H9 (cell line): ENCODE measurements around the gene KRTAP27-1. TPM values are rescaled to one million over a fixed set of nuclear protein-coding genes. Genes with fewer than 3 reads are reported as not detected.

Experiments
- DNase-seq: peaks from one replicate; pipeline ENCODE4 v3.0.0-alpha.2; 2017
- H2AFZ ChIP-seq: one replicate; pipeline ENCODE4 v1.6.1; 2013; ENCODE audit warnings: mild to moderate bottlenecking, low read length, control low read depth, moderate library complexity
- H2AK5ac ChIP-seq: 2 replicates; pipeline ENCODE4 v1.6.1; 2013; ENCODE audit warnings: low read length, control low read depth, mixed read lengths; ENCODE audit not compliant: insufficient read length
- H2BK120ac ChIP-seq: one replicate; pipeline ENCODE4 v1.6.1; 2013; ENCODE audit warnings: low read depth, mild to moderate bottlenecking, low read length, control low read depth, inconsistent platforms; ENCODE audit not compliant: poor library complexity, severe bottlenecking
- H2BK12ac ChIP-seq: 2 replicates; pipeline ENCODE4 v1.6.1; 2013; ENCODE audit warnings: low read length, control low read depth, mixed read lengths, low read depth; ENCODE audit not compliant: insufficient read length
- H2BK15ac ChIP-seq: 2 replicates; pipeline ENCODE4 v1.6.1; 2013; ENCODE audit warnings: low read depth, low read length, control low read depth
- H2BK20ac ChIP-seq: one replicate; pipeline ENCODE4 v1.6.1; 2013; ENCODE audit warnings: low read depth, mild to moderate bottlenecking, low read length, control low read depth, inconsistent platforms; ENCODE audit not compliant: poor library complexity, severe bottlenecking
- H2BK5ac ChIP-seq: 2 replicates; pipeline ENCODE4 v1.6.1; 2013; ENCODE audit warnings: low read length, control low read depth, mixed read lengths; ENCODE audit not compliant: insufficient read length
- H3K14ac ChIP-seq: 2 replicates; pipeline ENCODE4 v1.6.1; 2013; ENCODE audit warnings: low read length, control low read depth; ENCODE audit not compliant: insufficient read depth
- H3K18ac ChIP-seq: 2 replicates; pipeline ENCODE4 v1.6.1; 2013; ENCODE audit warnings: low read depth, mild to moderate bottlenecking, mixed read lengths, low read length, control low read depth; ENCODE audit not compliant: insufficient read length
- H3K23ac ChIP-seq: 2 replicates; pipeline ENCODE4 v1.6.1; 2013; ENCODE audit warnings: low read length, control low read depth, mixed read lengths, low read depth; ENCODE audit not compliant: insufficient read length
- H3K23me2 ChIP-seq: 2 replicates; pipeline ENCODE4 v1.6.1; 2013; ENCODE audit warnings: low read depth, mild to moderate bottlenecking, mixed read lengths, low read length, control low read depth; ENCODE audit not compliant: insufficient read length, poor library complexity, severe bottlenecking
- H3K27ac ChIP-seq: 2 replicates; pipeline ENCODE4 v1.5.1; 2013; ENCODE audit warnings: low read length, control low read depth, mixed read lengths, low read depth; ENCODE audit not compliant: insufficient read length
- H3K27me3 ChIP-seq: 2 replicates; pipeline ENCODE4 v1.6.1; 2013; ENCODE audit warnings: low read length, control low read depth, inconsistent platforms; ENCODE audit not compliant: insufficient read depth
- H3K4ac ChIP-seq: 2 replicates; pipeline ENCODE4 v1.6.1; 2013; ENCODE audit warnings: low read depth, mild to moderate bottlenecking, control low read depth, inconsistent platforms, low read length, moderate library complexity
- H3K4me1 ChIP-seq: 2 replicates; pipeline ENCODE4 v1.6.1; 2013; ENCODE audit warnings: low read length, control low read depth, inconsistent platforms; ENCODE audit not compliant: insufficient read depth
- H3K4me2 ChIP-seq: 2 replicates; pipeline ENCODE4 v1.6.1; 2013; ENCODE audit warnings: low read length, control low read depth, mixed read lengths; ENCODE audit not compliant: insufficient read length, insufficient read depth
- H3K56ac ChIP-seq: 2 replicates; pipeline ENCODE4 v1.6.1; 2013; ENCODE audit warnings: low read depth, mild to moderate bottlenecking, mixed read lengths, low read length, control low read depth; ENCODE audit not compliant: insufficient read length
- H3K79me1 ChIP-seq: 2 replicates; pipeline ENCODE4 v1.6.1; 2013; ENCODE audit warnings: low read depth, mild to moderate bottlenecking, moderate library complexity, low read length, control low read depth, inconsistent platforms; ENCODE audit not compliant: insufficient read depth, poor library complexity, severe bottlenecking
- H3K79me2 ChIP-seq: 2 replicates; pipeline ENCODE4 v1.6.1; 2013; ENCODE audit warnings: low read length, control low read depth, inconsistent platforms; ENCODE audit not compliant: insufficient read depth
- H3K9ac ChIP-seq: 2 replicates; pipeline ENCODE4 v1.6.1; 2013; ENCODE audit warnings: low read length, control low read depth, mixed read lengths; ENCODE audit not compliant: insufficient read length; ENCODE audit errors: extremely low read depth
- H3K9me3 ChIP-seq: one replicate; pipeline ENCODE4 v1.6.1; 2013; ENCODE audit warnings: low read depth, low read length, inconsistent platforms; ENCODE audit not compliant: control insufficient read depth
- H3T11ph ChIP-seq: one replicate; pipeline ENCODE4 v1.6.1; 2013; ENCODE audit warnings: mild to moderate bottlenecking, low read length, control low read depth, inconsistent platforms
- H4K20me1 ChIP-seq: one replicate; pipeline ENCODE4 v1.6.1; 2013; ENCODE audit not compliant: control insufficient read depth, insufficient read length, insufficient read depth
- H4K5ac ChIP-seq: 2 replicates; pipeline ENCODE4 v1.6.1; 2013; ENCODE audit warnings: low read depth, mild to moderate bottlenecking, mixed read lengths, low read length, control low read depth; ENCODE audit not compliant: insufficient read length
- H4K8ac ChIP-seq: replicated peaks from 2 replicates; pipeline ENCODE4 v1.6.1; 2013; ENCODE audit warnings: low read length, control low read depth, mixed read lengths, low read depth; ENCODE audit not compliant: insufficient read length
- H4K91ac ChIP-seq: 2 replicates; pipeline ENCODE4 v1.6.1; 2013; ENCODE audit warnings: low read depth, mild to moderate bottlenecking, moderate library complexity, mixed read lengths, low read length, control low read depth; ENCODE audit not compliant: insufficient read length
- H3K27ac Mint-ChIP-seq, 3 experiments: 2 replicates in 2 of 3; 3 replicates in 1 of 3; pipeline ENCODE4 v1.8.0; 2020 to 2021; ENCODE audit warnings: mixed read lengths in 3 of 3, mild to moderate bottlenecking in 1 of 3, moderate library complexity in 1 of 3
- H3K27me3 Mint-ChIP-seq: 2 replicates; pipeline ENCODE4 v1.8.0; 2021; ENCODE audit warnings: low read depth, mild to moderate bottlenecking, moderate library complexity, mixed read lengths
- H3K36me3 Mint-ChIP-seq, 3 experiments: 2 replicates in 2 of 3; 3 replicates in 1 of 3; pipeline ENCODE4 v1.8.0; 2020 to 2021; ENCODE audit warnings: low read depth in 3 of 3, mixed read lengths in 3 of 3; ENCODE audit not compliant: insufficient read depth in 1 of 3
- H3K4me1 Mint-ChIP-seq, 2 experiments: 2 replicates each; pipeline ENCODE4 v1.8.0; 2020; ENCODE audit warnings: mixed read lengths in 2 of 2
- H3K4me3 Mint-ChIP-seq, 2 experiments: 2 replicates in 1 of 2; 3 replicates in 1 of 2; pipeline ENCODE4 v1.8.0; 2020 to 2021; ENCODE audit warnings: mild to moderate bottlenecking in 2 of 2, mixed read lengths in 2 of 2, moderate library complexity in 1 of 2
- H3K9me3 Mint-ChIP-seq, 2 experiments: 2 replicates in 1 of 2; 3 replicates in 1 of 2; pipeline ENCODE4 v1.8.0; 2020; ENCODE audit warnings: mild to moderate bottlenecking in 2 of 2, mixed read lengths in 2 of 2, moderate library complexity in 1 of 2
- WGBS: extraction: QIAGEN DNeasy Blood & Tissue Kit; methylation state at CpG from one replicate; pipeline ENCODE4 v1.1.7; 2013; ENCODE audit warnings: missing lambda C conversion rate, low lambda C conversion rate, mixed read lengths; ENCODE audit not compliant: insufficient read length; ENCODE audit errors: extremely low coverage; 5-methylcytosine and 5-hydroxymethylcytosine counted together
- total RNA-seq: library from RNA; stranded (reverse); gene quantifications from 2 replicates; pipeline ENCODE4 v1.2.1, GENCODE V29; 2021
- TF ChIP-seq, protein P1 (sequence below): fragments of 200-600 bp; sonication (generic); conservative IDR thresholded peaks from 3 replicates; pipeline ENCODE4 v1.8.0; 2021; ENCODE audit warnings: antibody characterized with exemption, mild to moderate bottlenecking

Gene KRTAP27-1
- total RNA-seq, 1 experiment from 2014 or later: not detected

DNA sequence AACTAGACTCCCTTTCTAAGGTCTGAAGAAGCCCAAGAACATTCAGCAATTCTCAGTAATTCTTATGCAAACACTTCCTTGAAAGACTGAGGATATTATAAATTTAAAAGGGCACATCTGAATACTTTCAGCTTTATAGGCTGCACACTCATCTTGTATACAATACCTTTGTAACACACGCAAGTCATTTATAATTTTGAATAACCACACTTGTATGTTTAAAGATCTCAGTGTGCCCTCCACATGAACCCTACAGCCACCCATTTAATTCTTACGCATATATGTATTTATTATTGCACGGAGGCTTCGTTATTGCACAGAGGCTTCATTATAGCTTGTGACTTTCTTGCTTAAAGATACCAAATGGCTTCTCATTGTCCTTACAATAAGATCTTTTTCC lies 1.2 kb upstream of the KRTAP27-1 start:
- H3K9ac ChIP-seq: no peak overlapping the region
- Mint-ChIP-seq H3K36me3 (no peaks in the 10 kb centered on the region), H3K4me3 (no peak overlapping the region), H3K4me1 (no peaks in the 10 kb centered on the region), H3K27ac (no peak overlapping the region), H3K27me3 (no peaks in the 10 kb centered on the region), H3K9me3 (no peaks in the 10 kb centered on the region)
- no peak overlapping the region for H3K18ac ChIP-seq
- no peaks in the 10 kb centered on the region; the same call in 1 of the 2 replicates for H3K79me2 ChIP-seq
- H3K56ac ChIP-seq: no peak overlapping the region
- no peak overlapping the region for H4K5ac ChIP-seq
- H3K9me3 ChIP-seq: no peaks in the 10 kb centered on the region
- no peaks in the 10 kb centered on the region; the same call in 1 of the 2 replicates for H3K27me3 ChIP-seq
- no peak overlapping the region for H2BK5ac ChIP-seq
- no peak overlapping the region for H4K8ac ChIP-seq
- TF ChIP-seq, protein P1, sequence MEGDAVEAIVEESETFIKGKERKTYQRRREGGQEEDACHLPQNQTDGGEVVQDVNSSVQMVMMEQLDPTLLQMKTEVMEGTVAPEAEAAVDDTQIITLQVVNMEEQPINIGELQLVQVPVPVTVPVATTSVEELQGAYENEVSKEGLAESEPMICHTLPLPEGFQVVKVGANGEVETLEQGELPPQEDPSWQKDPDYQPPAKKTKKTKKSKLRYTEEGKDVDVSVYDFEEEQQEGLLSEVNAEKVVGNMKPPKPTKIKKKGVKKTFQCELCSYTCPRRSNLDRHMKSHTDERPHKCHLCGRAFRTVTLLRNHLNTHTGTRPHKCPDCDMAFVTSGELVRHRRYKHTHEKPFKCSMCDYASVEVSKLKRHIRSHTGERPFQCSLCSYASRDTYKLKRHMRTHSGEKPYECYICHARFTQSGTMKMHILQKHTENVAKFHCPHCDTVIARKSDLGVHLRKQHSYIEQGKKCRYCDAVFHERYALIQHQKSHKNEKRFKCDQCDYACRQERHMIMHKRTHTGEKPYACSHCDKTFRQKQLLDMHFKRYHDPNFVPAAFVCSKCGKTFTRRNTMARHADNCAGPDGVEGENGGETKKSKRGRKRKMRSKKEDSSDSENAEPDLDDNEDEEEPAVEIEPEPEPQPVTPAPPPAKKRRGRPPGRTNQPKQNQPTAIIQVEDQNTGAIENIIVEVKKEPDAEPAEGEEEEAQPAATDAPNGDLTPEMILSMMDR: no peak
- H3K23me2 ChIP-seq: no peaks in the 10 kb centered on the region
- H2AFZ ChIP-seq: no peak overlapping the region
- WGBS: no CpG with 5 or more reads among the region's 4 CpGs
- no peaks in the 10 kb centered on the region for H3K4me1 ChIP-seq
- H3K27ac ChIP-seq: no peak overlapping the region
- H3T11ph ChIP-seq: no peak overlapping the region
- H3K14ac ChIP-seq: no peak overlapping the region
- no peak for DNase-seq
- H2BK20ac ChIP-seq: no peak overlapping the region
- no peaks in the 10 kb centered on the region for H4K20me1 ChIP-seq
- H2BK120ac ChIP-seq: no peak overlapping the region
- H3K23ac ChIP-seq: no peak overlapping the region
- H2AK5ac ChIP-seq: no peak overlapping the region
- no peak overlapping the region for H2BK12ac ChIP-seq
- H3K4ac ChIP-seq: no peak overlapping the region
- no peak overlapping the region for H3K4me2 ChIP-seq
- H2BK15ac ChIP-seq: no peak overlapping the region
- H4K91ac ChIP-seq: no peak overlapping the region
- no peaks in the 10 kb centered on the region for H3K79me1 ChIP-seq
